ENCODE data around the gene PPP2R2B.

Gene PPP2R2B

DNA sequence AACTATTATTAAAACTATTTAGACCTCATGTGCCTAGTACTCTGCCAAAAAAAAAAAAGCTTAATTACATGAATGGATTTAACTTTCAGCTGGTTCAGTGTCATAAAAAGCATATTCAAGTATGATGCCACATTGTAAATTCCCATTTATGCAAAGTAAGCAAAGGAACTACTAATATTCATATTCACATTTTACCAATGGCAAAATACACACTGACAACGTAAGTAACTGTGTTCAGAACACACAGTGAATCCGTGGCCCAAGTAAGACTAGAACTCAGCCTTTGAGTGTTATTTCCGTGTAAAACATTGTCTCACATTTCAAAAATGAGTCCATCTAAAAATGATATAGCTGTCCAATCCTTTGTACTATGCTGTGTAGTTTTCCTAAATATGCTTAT, 56.8 kb downstream of the PPP2R2B start:
- H3K36me3 Mint-ChIP-seq = no peaks in the 10 kb centered on the region
- H3K9me3 Mint-ChIP-seq (ENCODE audit: low read depth) = no peaks in the 10 kb centered on the region
- H3K27ac Mint-ChIP-seq = no peak overlapping the region
- H3K27me3 Mint-ChIP-seq = no peaks in the 10 kb centered on the region
- no peak overlapping the region for H3K4me3 Mint-ChIP-seq
- H3K4me1 Mint-ChIP-seq (ENCODE audit: low read depth) = no peaks in the 10 kb centered on the region

DNA sequence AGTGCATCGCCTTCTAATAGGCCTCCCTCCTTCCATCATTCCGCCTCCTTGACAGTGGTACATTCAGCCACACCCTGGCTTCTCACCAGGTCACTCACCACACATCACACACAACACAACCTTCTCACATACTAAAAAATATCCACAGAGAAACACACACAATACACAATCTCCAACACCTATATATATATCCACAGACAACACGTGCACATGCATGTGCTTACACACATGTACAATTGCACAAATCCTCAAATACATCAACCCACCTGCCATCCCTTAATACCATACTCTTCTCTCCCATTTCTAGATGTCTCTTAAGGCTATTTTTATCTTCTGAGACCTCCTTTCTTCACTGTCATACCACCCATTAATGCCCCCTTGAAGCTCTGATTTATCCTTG, 57.6 kb downstream of the PPP2R2B start:
- H3K27me3 Mint-ChIP-seq = no peaks in the 10 kb centered on the region
- H3K4me3 Mint-ChIP-seq = no peak overlapping the region
- no peaks in the 10 kb centered on the region for H3K9me3 Mint-ChIP-seq (ENCODE audit: low read depth)
- no peaks in the 10 kb centered on the region for H3K36me3 Mint-ChIP-seq
- no peaks in the 10 kb centered on the region for H3K4me1 Mint-ChIP-seq (ENCODE audit: low read depth)
- no peak overlapping the region for H3K27ac Mint-ChIP-seq

DNA sequence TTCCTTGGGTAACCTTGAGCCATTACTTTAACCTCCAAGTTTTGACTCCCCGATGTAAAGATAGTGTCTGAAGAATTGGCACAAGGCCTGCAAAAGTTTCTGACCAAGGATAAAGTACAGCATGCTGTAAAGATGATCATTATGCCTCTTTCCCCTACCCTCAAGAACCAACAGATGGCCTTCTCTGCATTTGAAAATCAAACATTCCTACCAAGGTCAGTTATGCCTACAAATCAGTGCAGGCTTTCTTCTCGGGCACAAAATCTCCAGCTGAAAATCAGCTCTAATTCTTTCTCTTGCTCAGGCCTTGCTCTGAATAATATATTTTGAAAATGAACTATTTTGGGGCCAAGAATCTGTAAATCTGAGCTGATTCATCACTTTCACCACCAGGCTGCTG, 59.7 kb downstream of the PPP2R2B start:
- H3K27me3 Mint-ChIP-seq = no peaks in the 10 kb centered on the region
- no peaks in the 10 kb centered on the region for H3K9me3 Mint-ChIP-seq (ENCODE audit: low read depth)
- H3K4me3 Mint-ChIP-seq = no peak overlapping the region
- H3K36me3 Mint-ChIP-seq = no peaks in the 10 kb centered on the region
- peaks cover 1% of the 10 kb centered on the region for H3K4me1 Mint-ChIP-seq (ENCODE audit: low read depth)
- H3K27ac Mint-ChIP-seq = no peak overlapping the region

DNA sequence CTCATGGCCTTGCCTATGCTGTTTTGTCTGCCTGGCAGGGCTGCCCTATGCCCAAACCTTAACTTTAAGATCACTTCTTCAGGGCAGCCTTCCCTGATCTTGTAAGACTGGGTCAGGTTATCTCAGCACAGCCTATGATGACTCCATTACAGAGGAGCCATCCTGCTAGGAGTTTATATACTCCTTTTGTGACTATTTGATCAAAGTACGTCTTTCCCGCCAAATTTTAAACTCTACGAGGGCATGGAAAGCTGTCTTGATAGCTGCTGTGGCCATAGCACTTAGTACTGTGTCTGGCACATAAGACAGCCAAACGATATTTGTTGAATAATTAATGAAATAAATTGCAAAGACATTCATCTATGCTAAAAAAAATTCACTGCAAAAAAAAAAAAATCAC, 60.6 kb downstream of the PPP2R2B start:
- Mint-ChIP-seq H3K27me3 (peaks cover 1% of the 10 kb centered on the region), H3K27ac (no peak overlapping the region), H3K9me3 (ENCODE audit: low read depth) (no peaks in the 10 kb centered on the region), H3K4me3 (no peak overlapping the region), H3K36me3 (no peaks in the 10 kb centered on the region), H3K4me1 (ENCODE audit: low read depth) (peaks cover 4% of the 10 kb centered on the region)

DNA sequence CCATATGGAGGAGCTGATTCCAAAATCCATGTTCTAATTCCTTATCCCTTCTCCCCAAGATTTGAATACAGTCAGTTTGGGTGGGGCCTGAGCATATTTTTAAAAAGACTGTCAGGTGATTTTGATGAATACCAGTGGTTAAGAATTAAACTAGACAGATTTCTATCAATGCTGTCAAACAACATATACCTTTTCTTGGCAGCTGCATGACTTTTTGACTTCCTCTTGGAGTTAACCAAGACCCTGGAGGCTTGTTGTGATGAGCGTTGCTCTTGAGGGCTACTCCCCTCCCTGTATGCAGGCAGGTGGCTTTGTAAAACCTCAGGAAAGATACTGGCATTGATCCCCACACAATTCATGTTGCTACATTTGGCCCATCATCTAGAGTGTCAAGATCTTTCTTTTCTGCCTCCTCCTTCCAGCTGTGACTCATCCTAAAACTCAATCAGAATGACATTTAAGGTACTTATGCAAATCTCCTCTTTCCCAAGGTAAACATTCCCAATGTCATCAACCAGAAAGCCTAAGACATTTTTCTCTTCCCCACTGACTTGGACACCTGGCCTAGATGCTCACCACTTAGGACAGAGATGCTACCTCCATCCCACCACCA, 61.7 kb downstream of the PPP2R2B start:
- H3K9me3 Mint-ChIP-seq (ENCODE audit: low read depth) = no peaks in the 10 kb centered on the region

DNA sequence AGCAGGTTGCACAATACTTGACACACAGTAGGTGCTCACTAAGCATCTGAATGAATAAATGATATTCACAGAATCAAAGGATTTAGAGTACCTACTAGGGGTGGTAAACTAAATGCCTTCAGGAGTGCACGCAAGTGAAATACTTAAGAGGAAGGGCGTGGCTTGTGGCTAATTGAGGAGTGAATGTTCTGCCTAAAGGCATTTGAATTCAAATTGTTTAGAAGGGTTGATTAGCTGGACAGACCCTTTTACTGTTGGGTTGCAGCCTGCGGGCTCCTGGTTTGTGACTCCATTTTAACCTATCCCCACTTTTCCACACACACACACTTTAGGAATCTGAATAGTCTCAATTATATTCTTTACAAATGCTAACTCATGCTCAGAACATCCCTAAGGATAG, 63.1 kb downstream of the PPP2R2B start:
- peaks cover 4% of the 10 kb centered on the region for H3K4me1 Mint-ChIP-seq (ENCODE audit: low read depth)
- no peak overlapping the region for H3K27ac Mint-ChIP-seq
- H3K36me3 Mint-ChIP-seq = no peaks in the 10 kb centered on the region
- peaks cover 1% of the 10 kb centered on the region for H3K27me3 Mint-ChIP-seq
- H3K4me3 Mint-ChIP-seq = no peak overlapping the region
- no peaks in the 10 kb centered on the region for H3K9me3 Mint-ChIP-seq (ENCODE audit: low read depth)

More for the DNA sequence above, 61.7 kb downstream of the PPP2R2B start:
- H3K4me3 Mint-ChIP-seq = no peak overlapping the region
- H3K4me1 Mint-ChIP-seq (ENCODE audit: low read depth) = peaks cover 4% of the 10 kb centered on the region
- H3K36me3 Mint-ChIP-seq = no peaks in the 10 kb centered on the region
- H3K27me3 Mint-ChIP-seq = peaks cover 1% of the 10 kb centered on the region
- H3K27ac Mint-ChIP-seq = no peak overlapping the region

DNA sequence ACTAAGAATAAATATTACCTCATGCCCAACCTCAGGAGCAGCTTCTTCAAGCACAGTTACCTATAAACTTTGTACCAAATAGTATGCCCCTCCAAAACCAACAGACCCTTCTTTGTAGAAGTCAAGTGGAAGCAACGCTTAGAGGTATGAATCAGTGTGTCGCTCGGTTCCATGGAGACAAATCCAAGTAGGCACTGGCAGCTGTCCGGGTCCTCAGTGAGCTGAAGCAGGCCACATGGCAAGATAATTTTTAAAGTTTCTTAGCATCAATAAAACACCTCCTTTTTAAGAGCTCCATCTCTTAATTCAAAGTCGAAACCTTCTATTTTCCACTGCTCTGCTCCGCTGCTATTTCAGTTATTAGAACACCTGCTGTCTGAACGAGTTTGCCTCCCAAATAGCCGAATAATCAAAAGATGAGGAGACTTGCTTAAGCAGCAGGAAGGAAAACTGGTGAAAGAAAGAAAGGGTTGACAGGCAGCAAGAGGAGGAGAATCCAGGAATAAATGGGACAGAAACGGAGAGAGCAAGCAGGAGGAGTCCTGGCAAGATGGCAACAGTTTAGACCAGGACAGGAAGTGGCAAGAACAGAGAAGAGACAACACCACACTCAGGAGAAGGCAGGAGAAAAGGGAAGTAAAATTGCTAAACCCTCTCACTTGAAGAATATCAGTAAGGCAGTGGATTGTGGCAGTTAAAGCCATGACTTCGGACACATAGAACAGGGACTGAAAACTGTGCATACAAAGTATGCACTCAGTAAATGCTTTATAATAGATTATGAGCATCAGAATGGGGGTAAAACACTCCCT, 65.0 kb downstream of the PPP2R2B start:
- Mint-ChIP-seq H3K27ac (no peak overlapping the region), H3K4me1 (ENCODE audit: low read depth) (peaks cover 4% of the 10 kb centered on the region), H3K9me3 (ENCODE audit: low read depth) (peaks cover 3% of the 10 kb centered on the region), H3K4me3 (no peak overlapping the region), H3K27me3 (peaks cover 1% of the 10 kb centered on the region), H3K36me3 (no peaks in the 10 kb centered on the region)

DNA sequence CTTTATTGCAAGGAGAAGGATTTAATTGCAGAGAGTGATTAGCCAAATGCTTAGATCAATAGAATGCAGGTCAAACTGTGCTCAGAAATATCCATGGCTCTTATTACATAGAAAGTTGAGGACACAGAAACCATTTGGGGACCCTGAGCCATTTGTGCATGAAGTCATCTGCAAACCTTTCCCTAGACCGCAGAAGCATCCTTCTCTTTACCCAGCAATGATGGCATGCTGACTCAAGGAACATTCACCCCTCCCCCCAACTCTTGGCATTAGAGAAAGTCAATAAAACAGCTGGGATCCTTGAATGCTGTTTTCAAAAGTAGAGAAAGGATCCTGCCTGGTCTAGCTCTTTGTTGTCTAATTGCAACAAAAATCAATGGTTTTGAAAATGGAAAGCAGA, 73.5 kb downstream of the PPP2R2B start:
- no peaks in the 10 kb centered on the region for H3K27me3 Mint-ChIP-seq
- no peak overlapping the region for H3K27ac Mint-ChIP-seq
- peaks cover 3% of the 10 kb centered on the region for H3K9me3 Mint-ChIP-seq (ENCODE audit: low read depth)
- no peaks in the 10 kb centered on the region for H3K36me3 Mint-ChIP-seq
- H3K4me1 Mint-ChIP-seq (ENCODE audit: low read depth) = no peaks in the 10 kb centered on the region
- no peak overlapping the region for H3K4me3 Mint-ChIP-seq

DNA sequence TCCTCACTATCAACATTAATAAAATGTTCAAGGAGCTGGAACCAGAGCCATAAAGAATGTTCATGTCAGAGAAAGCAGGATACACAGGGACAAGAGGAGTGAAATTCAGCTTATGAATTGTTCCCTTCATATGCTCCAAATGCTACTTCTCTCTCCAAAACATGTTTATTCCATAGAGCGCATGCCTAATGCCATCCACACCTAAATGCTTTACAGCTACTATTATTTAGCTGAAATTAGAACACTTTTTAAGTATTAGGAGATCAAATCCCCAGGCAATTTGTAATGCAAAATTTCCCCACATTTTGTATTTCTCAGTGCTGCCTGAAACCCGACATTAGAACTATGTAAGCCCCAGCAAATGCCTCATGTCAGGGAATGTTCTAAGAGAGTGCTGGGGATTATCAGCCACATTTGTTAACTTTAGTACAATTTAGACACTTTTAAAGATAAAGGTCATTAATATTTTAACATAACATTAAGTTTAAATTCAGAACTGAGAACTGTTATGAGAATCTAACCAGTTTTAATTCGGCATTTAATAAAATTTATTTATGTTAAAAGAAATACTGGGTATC, 75.5 kb downstream of the PPP2R2B start:
- no peaks in the 10 kb centered on the region for H3K9me3 Mint-ChIP-seq (ENCODE audit: low read depth)
- no peak overlapping the region for H3K4me3 Mint-ChIP-seq
- H3K36me3 Mint-ChIP-seq = no peaks in the 10 kb centered on the region
- H3K27me3 Mint-ChIP-seq = no peaks in the 10 kb centered on the region
- no peaks in the 10 kb centered on the region for H3K4me1 Mint-ChIP-seq (ENCODE audit: low read depth)
- H3K27ac Mint-ChIP-seq = no peak overlapping the region

DNA sequence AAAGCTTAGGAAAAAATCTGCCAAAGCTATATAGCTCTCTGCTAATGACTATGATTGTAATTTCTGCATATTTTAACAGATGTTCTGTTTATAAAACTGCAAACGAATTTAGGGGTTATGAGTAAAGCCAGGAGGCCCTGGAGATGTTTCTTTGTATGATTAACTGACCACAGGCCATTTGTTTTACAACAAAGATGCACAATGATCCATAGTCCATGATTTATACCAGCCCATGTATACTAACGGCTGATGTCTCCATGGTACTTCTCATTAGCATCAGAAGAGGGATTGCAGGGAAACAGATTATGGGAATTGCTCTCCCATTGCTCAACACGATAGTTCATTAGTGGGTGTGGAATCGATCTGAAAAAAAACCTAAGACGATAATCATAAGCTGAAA, 78.9 kb downstream of the PPP2R2B start:
- no peaks in the 10 kb centered on the region for H3K36me3 Mint-ChIP-seq
- no peaks in the 10 kb centered on the region for H3K9me3 Mint-ChIP-seq (ENCODE audit: low read depth)
- no peak overlapping the region for H3K4me3 Mint-ChIP-seq
- no peak overlapping the region for H3K27ac Mint-ChIP-seq
- no peaks in the 10 kb centered on the region for H3K27me3 Mint-ChIP-seq
- no peaks in the 10 kb centered on the region for H3K4me1 Mint-ChIP-seq (ENCODE audit: low read depth)

DNA sequence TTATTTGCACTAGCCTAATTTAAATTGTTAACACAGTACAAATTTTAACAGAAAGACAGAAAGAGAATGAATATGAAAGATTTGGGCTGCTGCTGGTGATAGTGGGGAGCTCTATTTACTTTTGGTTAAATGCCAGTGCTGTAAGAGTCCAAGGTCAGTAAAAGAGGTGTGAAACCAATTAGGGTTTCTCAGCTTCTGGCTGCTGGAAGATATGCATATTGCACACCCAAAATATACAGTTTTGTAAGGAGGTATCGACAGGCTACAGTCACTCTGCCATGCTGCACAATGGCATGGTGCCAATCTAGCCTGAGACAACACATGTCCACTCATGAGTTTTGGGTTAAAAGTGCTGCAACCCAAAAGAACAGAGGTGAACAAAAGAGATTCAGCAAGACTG, 79.3 kb downstream of the PPP2R2B start:
- H3K36me3 Mint-ChIP-seq = no peaks in the 10 kb centered on the region
- no peak overlapping the region for H3K27ac Mint-ChIP-seq
- H3K4me3 Mint-ChIP-seq = no peak overlapping the region
- no peaks in the 10 kb centered on the region for H3K27me3 Mint-ChIP-seq
- H3K4me1 Mint-ChIP-seq (ENCODE audit: low read depth) = peaks cover 2% of the 10 kb centered on the region
- H3K9me3 Mint-ChIP-seq (ENCODE audit: low read depth) = no peaks in the 10 kb centered on the region

DNA sequence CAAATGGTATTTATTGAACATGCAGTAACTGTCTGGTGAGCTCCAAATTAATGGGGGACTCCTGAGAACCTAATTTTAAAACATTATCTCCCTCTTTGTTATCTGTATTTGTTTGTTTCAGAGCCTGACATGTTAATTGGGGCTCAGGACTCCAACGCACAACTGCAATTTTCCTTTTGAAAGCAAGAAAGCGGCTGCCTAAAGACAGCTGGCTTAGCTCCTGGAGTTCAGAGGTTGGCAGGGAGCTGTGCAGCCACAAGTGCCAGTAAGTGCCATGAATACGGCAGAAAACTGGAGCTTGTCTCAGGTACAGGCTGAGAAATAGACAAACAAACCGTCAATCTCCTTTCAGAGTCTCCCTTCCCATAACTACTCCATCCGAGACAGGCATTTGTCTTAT, 80.9 kb downstream of the PPP2R2B start:
- H3K4me1 Mint-ChIP-seq (ENCODE audit: low read depth) = peaks cover 6% of the 10 kb centered on the region
- H3K9me3 Mint-ChIP-seq (ENCODE audit: low read depth) = no peaks in the 10 kb centered on the region
- H3K36me3 Mint-ChIP-seq = no peaks in the 10 kb centered on the region
- H3K4me3 Mint-ChIP-seq = no peak overlapping the region
- H3K27ac Mint-ChIP-seq = no peak overlapping the region
- H3K27me3 Mint-ChIP-seq = no peaks in the 10 kb centered on the region

DNA sequence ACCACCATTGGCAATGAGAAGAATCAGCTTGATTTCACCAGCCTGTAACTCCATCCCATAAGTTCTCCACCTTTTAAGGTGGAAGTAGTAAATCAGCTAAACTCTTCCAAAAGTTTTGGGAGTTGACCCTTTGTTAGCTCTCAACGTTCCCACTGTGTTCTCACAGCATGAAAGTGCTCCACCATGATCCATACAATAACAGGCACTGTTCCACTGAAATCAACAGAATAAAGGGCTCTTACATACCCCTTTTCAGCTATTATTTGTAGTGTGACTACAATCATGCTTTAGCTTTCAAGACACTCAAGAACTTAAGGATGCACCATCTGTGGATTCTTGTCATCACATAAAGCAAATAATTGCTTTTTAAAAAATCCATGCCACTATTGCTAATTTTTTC, 81.6 kb downstream of the PPP2R2B start:
- no peaks in the 10 kb centered on the region for H3K9me3 Mint-ChIP-seq (ENCODE audit: low read depth)
- no peak overlapping the region for H3K4me3 Mint-ChIP-seq
- H3K27ac Mint-ChIP-seq = no peak overlapping the region
- no peaks in the 10 kb centered on the region for H3K36me3 Mint-ChIP-seq
- H3K4me1 Mint-ChIP-seq (ENCODE audit: low read depth) = peaks cover 6% of the 10 kb centered on the region
- no peaks in the 10 kb centered on the region for H3K27me3 Mint-ChIP-seq

DNA sequence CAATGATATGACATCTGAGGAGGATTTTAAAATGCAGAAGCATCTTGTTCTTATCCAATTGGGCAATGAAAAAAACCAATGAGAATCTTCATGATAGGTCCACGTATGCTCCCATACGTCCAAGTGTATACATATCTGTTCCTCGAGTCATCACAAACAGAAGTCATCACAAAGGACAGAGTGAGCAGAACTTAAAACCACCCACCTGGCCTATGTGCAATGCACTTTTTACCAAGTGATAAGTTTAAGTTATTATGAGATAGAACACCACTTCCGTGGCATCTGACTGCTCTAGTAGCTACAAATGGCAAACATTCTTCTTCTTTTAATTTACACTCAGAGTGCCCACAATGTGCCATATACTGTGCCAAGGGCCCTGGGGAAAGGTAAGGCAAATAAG, 82.4 kb downstream of the PPP2R2B start:
- no peaks in the 10 kb centered on the region for H3K36me3 Mint-ChIP-seq
- no peak overlapping the region for H3K27ac Mint-ChIP-seq
- H3K9me3 Mint-ChIP-seq (ENCODE audit: low read depth) = no peaks in the 10 kb centered on the region
- no peaks in the 10 kb centered on the region for H3K27me3 Mint-ChIP-seq
- H3K4me1 Mint-ChIP-seq (ENCODE audit: low read depth) = peaks cover 6% of the 10 kb centered on the region
- no peak overlapping the region for H3K4me3 Mint-ChIP-seq

DNA sequence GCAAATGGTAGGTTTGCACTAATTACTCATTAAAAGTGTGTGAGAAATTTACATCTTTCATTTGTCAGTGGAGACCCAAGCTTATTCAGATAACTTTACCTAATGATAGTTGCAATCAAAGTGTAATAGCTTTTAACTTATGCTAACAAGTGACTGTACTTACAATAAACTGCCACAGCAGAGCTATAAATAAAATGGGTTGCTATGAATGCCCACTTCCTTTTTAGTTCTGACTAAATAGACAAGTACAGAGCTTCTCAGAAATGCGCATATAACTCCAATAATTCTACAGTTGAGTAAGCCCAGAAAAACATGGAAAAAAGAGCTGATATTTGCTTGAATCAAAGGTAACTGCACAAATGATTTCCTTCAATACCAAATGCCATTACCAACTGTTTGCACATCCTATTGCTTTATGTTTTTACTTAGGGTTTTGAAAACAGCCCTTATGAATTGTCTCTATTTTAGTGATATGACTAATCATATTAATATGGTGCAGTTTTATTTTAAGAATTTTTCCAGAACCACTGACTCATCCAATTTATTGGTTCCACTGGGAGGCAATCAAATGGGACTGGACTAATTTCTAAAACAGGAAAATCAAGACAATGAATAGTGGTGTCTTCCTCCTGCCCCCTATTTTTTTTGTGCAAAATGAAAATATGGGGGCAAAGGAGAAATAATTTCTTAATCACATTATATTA, 84.1 kb downstream of the PPP2R2B start:
- no peaks in the 10 kb centered on the region for H3K27me3 Mint-ChIP-seq
- H3K27ac Mint-ChIP-seq = no peak overlapping the region
- no peaks in the 10 kb centered on the region for H3K36me3 Mint-ChIP-seq
- no peak overlapping the region for H3K4me3 Mint-ChIP-seq
- H3K4me1 Mint-ChIP-seq (ENCODE audit: low read depth) = peaks cover 6% of the 10 kb centered on the region
- H3K9me3 Mint-ChIP-seq (ENCODE audit: low read depth) = no peaks in the 10 kb centered on the region
